ENCODE data around the gene CCDC8. TPM values are rescaled to one million over a fixed set of nuclear protein-coding genes. Genes with fewer than 3 reads are reported as not detected.

CCDC8 gene
- total and polyA plus RNA-seq, 2 experiments from 2014 or later = 5.6 to 16.5 TPM

DNA sequence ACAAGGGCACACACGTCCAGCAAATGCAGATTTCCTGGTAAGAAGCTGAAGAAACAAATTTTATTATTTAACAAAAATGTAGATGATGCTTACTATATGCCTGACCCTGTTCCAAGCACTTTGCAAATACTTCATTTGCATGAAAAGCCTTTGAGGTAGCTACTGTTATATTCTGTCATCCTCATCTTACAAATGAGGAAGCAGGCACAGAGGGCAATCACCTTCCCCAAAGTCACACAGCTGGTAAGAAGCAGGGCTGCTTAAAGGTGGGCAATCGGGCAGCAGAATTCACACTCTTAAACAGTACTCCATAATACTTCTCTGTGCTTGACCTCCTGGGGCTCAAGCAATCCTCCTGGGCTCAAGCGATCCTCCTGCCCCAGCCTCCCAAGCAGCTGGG lies 33.6 kb upstream of the CCDC8 start (continued):
- TF ChIP-seq, protein P1, sequence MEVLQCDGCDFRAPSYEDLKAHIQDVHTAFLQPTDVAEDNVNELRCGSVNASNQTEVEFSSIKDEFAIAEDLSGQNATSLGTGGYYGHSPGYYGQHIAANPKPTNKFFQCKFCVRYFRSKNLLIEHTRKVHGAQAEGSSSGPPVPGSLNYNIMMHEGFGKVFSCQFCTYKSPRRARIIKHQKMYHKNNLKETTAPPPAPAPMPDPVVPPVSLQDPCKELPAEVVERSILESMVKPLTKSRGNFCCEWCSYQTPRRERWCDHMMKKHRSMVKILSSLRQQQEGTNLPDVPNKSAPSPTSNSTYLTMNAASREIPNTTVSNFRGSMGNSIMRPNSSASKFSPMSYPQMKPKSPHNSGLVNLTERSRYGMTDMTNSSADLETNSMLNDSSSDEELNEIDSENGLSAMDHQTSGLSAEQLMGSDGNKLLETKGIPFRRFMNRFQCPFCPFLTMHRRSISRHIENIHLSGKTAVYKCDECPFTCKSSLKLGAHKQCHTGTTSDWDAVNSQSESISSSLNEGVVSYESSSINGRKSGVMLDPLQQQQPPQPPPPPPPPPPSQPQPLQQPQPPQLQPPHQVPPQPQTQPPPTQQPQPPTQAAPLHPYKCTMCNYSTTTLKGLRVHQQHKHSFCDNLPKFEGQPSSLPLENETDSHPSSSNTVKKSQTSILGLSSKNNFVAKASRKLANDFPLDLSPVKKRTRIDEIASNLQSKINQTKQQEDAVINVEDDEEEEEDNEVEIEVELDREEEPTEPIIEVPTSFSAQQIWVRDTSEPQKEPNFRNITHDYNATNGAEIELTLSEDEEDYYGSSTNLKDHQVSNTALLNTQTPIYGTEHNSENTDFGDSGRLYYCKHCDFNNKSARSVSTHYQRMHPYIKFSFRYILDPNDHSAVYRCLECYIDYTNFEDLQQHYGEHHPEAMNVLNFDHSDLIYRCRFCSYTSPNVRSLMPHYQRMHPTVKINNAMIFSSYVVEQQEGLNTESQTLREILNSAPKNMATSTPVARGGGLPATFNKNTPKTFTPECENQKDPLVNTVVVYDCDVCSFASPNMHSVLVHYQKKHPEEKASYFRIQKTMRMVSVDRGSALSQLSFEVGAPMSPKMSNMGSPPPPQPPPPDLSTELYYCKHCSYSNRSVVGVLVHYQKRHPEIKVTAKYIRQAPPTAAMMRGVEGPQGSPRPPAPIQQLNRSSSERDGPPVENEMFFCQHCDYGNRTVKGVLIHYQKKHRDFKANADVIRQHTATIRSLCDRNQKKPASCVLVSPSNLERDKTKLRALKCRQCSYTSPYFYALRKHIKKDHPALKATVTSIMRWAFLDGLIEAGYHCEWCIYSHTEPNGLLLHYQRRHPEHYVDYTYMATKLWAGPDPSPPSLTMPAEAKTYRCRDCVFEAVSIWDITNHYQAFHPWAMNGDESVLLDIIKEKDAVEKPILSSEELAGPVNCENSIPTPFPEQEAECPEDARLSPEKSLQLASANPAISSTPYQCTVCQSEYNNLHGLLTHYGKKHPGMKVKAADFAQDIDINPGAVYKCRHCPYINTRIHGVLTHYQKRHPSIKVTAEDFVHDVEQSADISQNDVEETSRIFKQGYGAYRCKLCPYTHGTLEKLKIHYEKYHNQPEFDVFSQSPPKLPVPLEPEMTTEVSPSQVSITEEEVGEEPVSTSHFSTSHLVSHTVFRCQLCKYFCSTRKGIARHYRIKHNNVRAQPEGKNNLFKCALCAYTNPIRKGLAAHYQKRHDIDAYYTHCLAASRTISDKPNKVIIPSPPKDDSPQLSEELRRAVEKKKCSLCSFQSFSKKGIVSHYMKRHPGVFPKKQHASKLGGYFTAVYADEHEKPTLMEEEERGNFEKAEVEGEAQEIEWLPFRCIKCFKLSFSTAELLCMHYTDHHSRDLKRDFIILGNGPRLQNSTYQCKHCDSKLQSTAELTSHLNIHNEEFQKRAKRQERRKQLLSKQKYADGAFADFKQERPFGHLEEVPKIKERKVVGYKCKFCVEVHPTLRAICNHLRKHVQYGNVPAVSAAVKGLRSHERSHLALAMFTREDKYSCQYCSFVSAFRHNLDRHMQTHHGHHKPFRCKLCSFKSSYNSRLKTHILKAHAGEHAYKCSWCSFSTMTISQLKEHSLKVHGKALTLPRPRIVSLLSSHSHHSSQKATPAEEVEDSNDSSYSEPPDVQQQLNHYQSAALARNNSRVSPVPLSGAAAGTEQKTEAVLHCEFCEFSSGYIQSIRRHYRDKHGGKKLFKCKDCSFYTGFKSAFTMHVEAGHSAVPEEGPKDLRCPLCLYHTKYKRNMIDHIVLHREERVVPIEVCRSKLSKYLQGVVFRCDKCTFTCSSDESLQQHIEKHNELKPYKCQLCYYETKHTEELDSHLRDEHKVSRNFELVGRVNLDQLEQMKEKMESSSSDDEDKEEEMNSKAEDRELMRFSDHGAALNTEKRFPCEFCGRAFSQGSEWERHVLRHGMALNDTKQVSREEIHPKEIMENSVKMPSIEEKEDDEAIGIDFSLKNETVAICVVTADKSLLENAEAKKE (CRISPR knock-in tag; IDR thresholded peaks at IDR 0.05) = no peak
- no peak for TF ChIP-seq POLR2AphosphoS5 (IDR thresholded peaks at IDR 0.05; ENCODE audit: low read depth)
- TF ChIP-seq CREB1 (CRISPR knock-in tag; IDR thresholded peaks at IDR 0.05; ENCODE audit: low read depth) = no peak
- TF ChIP-seq ZNF114 (CRISPR knock-in tag; IDR thresholded peaks at IDR 0.05) = no peak
- TF ChIP-seq STAT1 (IDR thresholded peaks at IDR 0.05; ENCODE audit: unreplicated experiment) = no peak
- TF ChIP-seq JUNB (IDR thresholded peaks at IDR 0.05; ENCODE audit: unreplicated experiment) = no peak
- TF ChIP-seq NANOG (IDR thresholded peaks at IDR 0.05; ENCODE audit: borderline replicate concordance) = no peak

DNA sequence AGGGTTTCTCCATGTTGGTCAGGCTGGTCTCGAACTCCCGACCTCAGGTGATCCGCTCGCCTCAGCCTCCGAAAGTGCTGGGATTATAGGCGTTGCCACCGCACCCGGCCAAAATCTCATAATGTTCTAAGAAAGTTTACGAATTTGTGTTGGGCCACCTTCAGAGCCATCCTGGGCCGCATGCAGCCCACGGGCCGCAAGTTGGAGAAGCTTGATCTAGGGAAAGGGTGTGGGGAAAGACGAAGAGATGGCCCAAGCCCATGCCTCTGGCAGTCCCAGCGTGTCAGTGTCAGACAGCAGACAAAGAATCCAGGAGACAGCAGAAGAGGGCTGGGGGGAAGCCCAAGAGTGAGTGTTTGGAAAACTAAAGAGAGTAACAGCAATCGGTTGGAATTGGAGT lies 32.7 kb upstream of the CCDC8 start:
- no peak overlapping the region for H2AFZ ChIP-seq
- no peak for DNase-seq (ENCODE audit: low spot score)
- no peaks in the 10 kb centered on the region for H3K27me3 ChIP-seq (ENCODE audit: insufficient read depth)
- H3K4me3 ChIP-seq = no peak overlapping the region
- no peak overlapping the region for H3K27ac ChIP-seq (ENCODE audit: low read depth)
- no peaks in the 10 kb centered on the region for H3K9me2 ChIP-seq (ENCODE audit: insufficient read depth)
- Mint-ChIP-seq H3K27me3 (ENCODE audit: insufficient read depth, low read depth, poor library complexity) (no peaks in the 10 kb centered on the region), H3K27ac (no peak overlapping the region), H3K9me3 (peaks cover 7% of the 10 kb centered on the region; the same call in 2 of the 3 replicates), H3K4me1 (no peaks in the 10 kb centered on the region), H3K36me3 (ENCODE audit: low read depth) (no peaks in the 10 kb centered on the region), H3K4me3 (no peak overlapping the region)
- H3K4me2 ChIP-seq = no peak overlapping the region
- H3K4me1 ChIP-seq (ENCODE audit: insufficient read depth) = no peaks in the 10 kb centered on the region
- no peaks in the 10 kb centered on the region for H3K36me3 ChIP-seq (ENCODE audit: insufficient read depth)
- no peaks in the 10 kb centered on the region for H3K79me2 ChIP-seq (replicated peaks; ENCODE audit: insufficient read depth)
- no peak for ATAC-seq
- no peaks in the 10 kb centered on the region for H3F3A ChIP-seq (replicated peaks; ENCODE audit: low read depth)
- H4K20me1 ChIP-seq (replicated peaks; ENCODE audit: insufficient read depth) = no peaks in the 10 kb centered on the region; the same call in 1 of the 2 replicates
- no peak for TF ChIP-seq ZNF114 (CRISPR knock-in tag; IDR thresholded peaks at IDR 0.05)
- TF ChIP-seq, protein P1 (CRISPR knock-in tag; IDR thresholded peaks at IDR 0.05) = no peak
- TF ChIP-seq JUNB (IDR thresholded peaks at IDR 0.05; ENCODE audit: unreplicated experiment) = no peak
- TF ChIP-seq, protein P2, sequence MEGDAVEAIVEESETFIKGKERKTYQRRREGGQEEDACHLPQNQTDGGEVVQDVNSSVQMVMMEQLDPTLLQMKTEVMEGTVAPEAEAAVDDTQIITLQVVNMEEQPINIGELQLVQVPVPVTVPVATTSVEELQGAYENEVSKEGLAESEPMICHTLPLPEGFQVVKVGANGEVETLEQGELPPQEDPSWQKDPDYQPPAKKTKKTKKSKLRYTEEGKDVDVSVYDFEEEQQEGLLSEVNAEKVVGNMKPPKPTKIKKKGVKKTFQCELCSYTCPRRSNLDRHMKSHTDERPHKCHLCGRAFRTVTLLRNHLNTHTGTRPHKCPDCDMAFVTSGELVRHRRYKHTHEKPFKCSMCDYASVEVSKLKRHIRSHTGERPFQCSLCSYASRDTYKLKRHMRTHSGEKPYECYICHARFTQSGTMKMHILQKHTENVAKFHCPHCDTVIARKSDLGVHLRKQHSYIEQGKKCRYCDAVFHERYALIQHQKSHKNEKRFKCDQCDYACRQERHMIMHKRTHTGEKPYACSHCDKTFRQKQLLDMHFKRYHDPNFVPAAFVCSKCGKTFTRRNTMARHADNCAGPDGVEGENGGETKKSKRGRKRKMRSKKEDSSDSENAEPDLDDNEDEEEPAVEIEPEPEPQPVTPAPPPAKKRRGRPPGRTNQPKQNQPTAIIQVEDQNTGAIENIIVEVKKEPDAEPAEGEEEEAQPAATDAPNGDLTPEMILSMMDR (conservative IDR thresholded peaks at IDR 0.05; ENCODE audit: low read depth in 2 of 2) = no peak
- TF ChIP-seq POLR2AphosphoS5 (IDR thresholded peaks at IDR 0.05; ENCODE audit: low read depth) = no peak
- TF ChIP-seq STAT1 (IDR thresholded peaks at IDR 0.05; ENCODE audit: unreplicated experiment) = no peak
